NT2/D1 (cell line): ENCODE results near the gene SERPINA7.

ENCODE experiments used
- DNase-seq: peaks from one replicate; pipeline ENCODE4 v3.0.0-alpha.2; 2011; ENCODE audit warnings: low read depth, low spot score
- H3K27me3 ChIP-seq: 2 replicates; pipeline ENCODE4 v1.6.0; 2011; ENCODE audit warnings: mild to moderate bottlenecking; ENCODE audit not compliant: insufficient read length, insufficient read depth
- H3K36me3 ChIP-seq: 2 replicates; pipeline ENCODE4 v1.6.1; 2011; ENCODE audit warnings: mild to moderate bottlenecking, low read length, mixed read lengths; ENCODE audit not compliant: insufficient read depth, insufficient read length
- H3K4me1 ChIP-seq: 2 replicates; pipeline ENCODE4 v1.5.1; 2011; ENCODE audit not compliant: insufficient read depth, insufficient read length
- H3K4me3 ChIP-seq: 2 replicates; pipeline ENCODE4 v1.5.1; 2011; ENCODE audit warnings: low read depth; ENCODE audit not compliant: insufficient read length
- H3K9ac ChIP-seq: 2 replicates; pipeline ENCODE4 v1.6.0; 2011; ENCODE audit warnings: low read depth; ENCODE audit not compliant: insufficient read length
- H3K9me3 ChIP-seq: 2 replicates; pipeline ENCODE4 v1.5.1; 2011; ENCODE audit warnings: mild to moderate bottlenecking, low read length; ENCODE audit not compliant: insufficient read depth
- SUZ12 ChIP-seq: IDR thresholded peaks from 2 replicates; pipeline ENCODE4 v1.6.1; 2011; ENCODE audit not compliant: insufficient read length, insufficient read depth; ENCODE audit errors: extremely low read depth
- YY1 ChIP-seq: IDR thresholded peaks from 2 replicates; pipeline ENCODE4 v1.6.1; 2011; ENCODE audit not compliant: insufficient read length, insufficient read depth
- ZNF274 ChIP-seq: IDR thresholded peaks from 2 replicates; pipeline ENCODE4 v1.6.1; 2011; ENCODE audit warnings: mild to moderate bottlenecking, low read depth, low read length

The SERPINA7 gene, protein sequence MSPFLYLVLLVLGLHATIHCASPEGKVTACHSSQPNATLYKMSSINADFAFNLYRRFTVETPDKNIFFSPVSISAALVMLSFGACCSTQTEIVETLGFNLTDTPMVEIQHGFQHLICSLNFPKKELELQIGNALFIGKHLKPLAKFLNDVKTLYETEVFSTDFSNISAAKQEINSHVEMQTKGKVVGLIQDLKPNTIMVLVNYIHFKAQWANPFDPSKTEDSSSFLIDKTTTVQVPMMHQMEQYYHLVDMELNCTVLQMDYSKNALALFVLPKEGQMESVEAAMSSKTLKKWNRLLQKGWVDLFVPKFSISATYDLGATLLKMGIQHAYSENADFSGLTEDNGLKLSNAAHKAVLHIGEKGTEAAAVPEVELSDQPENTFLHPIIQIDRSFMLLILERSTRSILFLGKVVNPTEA

GRCh38 chrX:106038625-106039024 lies at the start of gene SERPINA7:
SERPINA7 (minus strand) TSS chrX:106038727; CDS start chrX:106037058, 1,669 bp downstream.
- H3K9ac ChIP-seq = no peak within 1 kb of the TSS
- no peaks in the 10 kb centered on the region for H3K9me3 ChIP-seq
- H3K36me3 ChIP-seq = no peaks in the 10 kb centered on the region
- no peak within 1 kb of the TSS for H3K4me3 ChIP-seq
- no peaks in the 10 kb centered on the region for H3K27me3 ChIP-seq
- no peaks in the 10 kb centered on the region for H3K4me1 ChIP-seq
- no peak for DNase-seq
- TF ChIP-seq ZNF274 = no peak
- TF ChIP-seq SUZ12 = no peak
- TF ChIP-seq YY1 = no peak

DNA sequence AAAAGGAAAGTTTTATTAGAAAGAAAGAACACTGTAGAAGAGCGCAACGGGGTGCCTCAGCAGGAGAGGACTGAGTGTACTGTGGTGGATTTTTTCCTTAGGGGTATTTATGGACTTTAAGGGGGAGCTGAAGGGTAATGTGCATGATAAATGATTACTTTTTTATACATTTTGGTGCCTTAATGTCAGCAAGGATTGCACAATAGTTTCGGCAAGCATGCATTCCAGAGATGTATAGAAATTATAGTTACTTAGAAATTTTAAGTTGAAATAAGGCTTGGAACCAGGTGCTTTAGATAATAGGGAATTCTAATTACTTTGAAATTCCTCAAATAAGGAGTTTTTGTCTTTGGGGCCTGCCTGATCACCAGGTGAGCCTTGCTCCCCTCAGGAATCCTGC lies 30.5 kb upstream of the SERPINA7 start:
- Histone ChIP-seq H3K4me1 (no peaks in the 10 kb centered on the region), H3K36me3 (no peaks in the 10 kb centered on the region), H3K9ac (no peak overlapping the region), H3K4me3 (no peak overlapping the region), H3K9me3 (no peaks in the 10 kb centered on the region), H3K27me3 (no peaks in the 10 kb centered on the region)
- DNase-seq = no peak
- TF ChIP-seq YY1 = no peak
- TF ChIP-seq ZNF274 = no peak
- no peak for TF ChIP-seq SUZ12

DNA sequence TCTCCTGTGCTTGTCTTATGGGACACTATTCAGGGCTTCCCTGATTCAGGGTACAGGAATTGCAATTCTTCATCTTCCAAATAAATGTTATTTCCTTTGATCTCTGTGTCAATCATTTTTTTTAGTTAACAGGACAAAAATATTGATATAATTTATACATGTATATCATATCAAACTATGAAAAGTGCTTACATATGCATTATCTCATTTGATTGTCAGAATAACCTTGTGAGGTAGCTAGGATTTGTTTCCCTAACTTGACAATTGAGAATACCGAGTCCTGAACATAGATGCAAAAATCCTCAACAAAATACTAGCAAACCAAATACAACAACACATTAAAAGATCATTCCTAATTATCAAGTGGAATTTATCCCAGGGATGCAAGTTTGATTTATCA lies 11.5 kb upstream of the SERPINA7 start:
- Histone ChIP-seq H3K4me3 (no peak overlapping the region), H3K9me3 (no peaks in the 10 kb centered on the region), H3K4me1 (no peaks in the 10 kb centered on the region), H3K27me3 (no peaks in the 10 kb centered on the region), H3K9ac (no peak overlapping the region), H3K36me3 (no peaks in the 10 kb centered on the region)
- TF ChIP-seq SUZ12 (no peak), YY1 (no peak), ZNF274 (no peak)
- no peak for DNase-seq

DNA sequence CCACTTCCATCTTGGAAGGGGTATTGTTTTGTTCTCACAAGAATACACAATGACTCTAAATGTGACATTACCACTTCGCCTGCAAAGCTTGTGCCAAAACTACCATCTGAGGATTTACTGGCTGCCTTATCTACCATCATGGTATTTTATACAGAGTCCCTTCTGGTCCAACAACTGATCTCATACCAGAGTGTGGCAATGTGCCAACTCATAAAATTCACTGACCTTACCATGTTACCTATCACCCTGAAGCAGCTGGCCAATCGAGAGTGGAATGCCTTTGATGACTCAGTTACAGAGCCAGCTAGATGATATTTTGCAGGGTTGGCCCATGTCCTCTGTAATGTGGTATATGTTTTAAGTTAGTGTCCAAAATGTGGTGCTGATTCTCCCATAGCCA lies 3.8 kb upstream of the SERPINA7 start:
- H3K27me3 ChIP-seq = no peaks in the 10 kb centered on the region
- H3K4me1 ChIP-seq = no peaks in the 10 kb centered on the region
- no peaks in the 10 kb centered on the region for H3K36me3 ChIP-seq
- no peak overlapping the region for H3K4me3 ChIP-seq
- no peak for DNase-seq
- H3K9me3 ChIP-seq = no peaks in the 10 kb centered on the region
- TF ChIP-seq SUZ12 (no peak), YY1 (no peak), ZNF274 (no peak)
- H3K9ac ChIP-seq = no peak overlapping the region

DNA sequence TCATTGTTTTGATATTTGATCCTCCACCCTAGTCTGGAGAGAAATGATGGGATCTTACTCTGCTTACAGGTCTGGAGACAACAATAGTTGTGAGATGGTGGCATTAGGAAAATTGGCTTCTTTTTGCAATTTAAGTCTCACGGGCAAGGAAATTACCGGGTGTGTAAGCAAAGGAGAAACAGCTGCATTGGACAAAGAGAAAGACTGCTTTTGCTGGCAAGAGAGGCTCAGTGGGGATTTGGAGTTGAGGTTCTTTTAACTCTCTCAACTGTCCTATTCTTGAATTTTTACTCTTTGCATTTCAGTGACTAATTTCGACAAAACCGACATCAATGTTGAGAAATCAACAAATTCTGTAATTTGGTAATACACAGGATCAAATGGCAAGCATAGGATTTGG lies 2.3 kb upstream of the SERPINA7 start:
- no peaks in the 10 kb centered on the region for H3K36me3 ChIP-seq
- no peak overlapping the region for H3K9ac ChIP-seq
- no peaks in the 10 kb centered on the region for H3K9me3 ChIP-seq
- no peak for DNase-seq
- H3K4me1 ChIP-seq = no peaks in the 10 kb centered on the region
- H3K27me3 ChIP-seq = no peaks in the 10 kb centered on the region
- H3K4me3 ChIP-seq = no peak overlapping the region
- no peak for TF ChIP-seq ZNF274
- TF ChIP-seq YY1 = no peak
- no peak for TF ChIP-seq SUZ12

GRCh38 chrX:106039920-106040319 lies 1.4 kb upstream of the SERPINA7 start:
- TF ChIP-seq ZNF274 = no peak
- TF ChIP-seq YY1 = no peak
- no peak for TF ChIP-seq SUZ12
- Histone ChIP-seq H3K9me3 (no peaks in the 10 kb centered on the region), H3K36me3 (no peaks in the 10 kb centered on the region), H3K27me3 (no peaks in the 10 kb centered on the region), H3K4me1 (no peaks in the 10 kb centered on the region), H3K9ac (no peak overlapping the region), H3K4me3 (no peak overlapping the region)
- no peak for DNase-seq

DNA sequence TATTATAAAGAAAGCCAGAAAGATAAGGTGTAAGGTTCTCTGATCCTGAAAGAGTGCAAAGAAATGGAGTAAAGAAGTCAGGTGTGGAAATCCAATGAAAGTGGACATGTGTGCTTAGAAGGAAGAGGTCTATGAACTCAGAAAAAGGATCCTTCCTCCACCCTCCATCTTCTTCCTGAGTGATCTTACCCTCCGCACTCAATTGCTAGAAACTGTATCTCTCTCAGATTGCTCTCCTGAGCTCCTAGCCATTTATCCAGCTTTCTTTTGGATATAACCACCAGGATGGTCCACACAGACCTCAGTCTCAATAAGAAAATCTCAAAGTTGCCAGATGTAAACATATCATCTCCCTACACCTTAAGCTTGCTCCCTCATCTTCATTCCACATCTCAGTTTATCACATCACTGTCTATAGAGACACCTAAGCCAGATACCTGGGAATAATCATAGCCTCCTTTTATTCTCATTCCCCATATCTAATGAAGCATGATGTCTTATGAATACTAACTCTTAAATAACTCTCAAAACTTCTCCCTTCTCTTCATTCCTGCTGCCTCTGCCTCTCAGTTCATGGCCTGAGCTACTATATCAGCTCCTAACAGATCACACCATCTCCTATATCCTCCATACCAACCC lies 573 bp downstream of the SERPINA7 start:
- Histone ChIP-seq H3K9me3 (no peaks in the 10 kb centered on the region), H3K9ac (no peak overlapping the region), H3K4me1 (no peaks in the 10 kb centered on the region), H3K4me3 (no peak overlapping the region), H3K27me3 (no peaks in the 10 kb centered on the region), H3K36me3 (no peaks in the 10 kb centered on the region)
- no peak for DNase-seq
- TF ChIP-seq ZNF274 (no peak), SUZ12 (no peak), YY1 (no peak)
